ENCODE results near the gene LRP2.

DNA sequence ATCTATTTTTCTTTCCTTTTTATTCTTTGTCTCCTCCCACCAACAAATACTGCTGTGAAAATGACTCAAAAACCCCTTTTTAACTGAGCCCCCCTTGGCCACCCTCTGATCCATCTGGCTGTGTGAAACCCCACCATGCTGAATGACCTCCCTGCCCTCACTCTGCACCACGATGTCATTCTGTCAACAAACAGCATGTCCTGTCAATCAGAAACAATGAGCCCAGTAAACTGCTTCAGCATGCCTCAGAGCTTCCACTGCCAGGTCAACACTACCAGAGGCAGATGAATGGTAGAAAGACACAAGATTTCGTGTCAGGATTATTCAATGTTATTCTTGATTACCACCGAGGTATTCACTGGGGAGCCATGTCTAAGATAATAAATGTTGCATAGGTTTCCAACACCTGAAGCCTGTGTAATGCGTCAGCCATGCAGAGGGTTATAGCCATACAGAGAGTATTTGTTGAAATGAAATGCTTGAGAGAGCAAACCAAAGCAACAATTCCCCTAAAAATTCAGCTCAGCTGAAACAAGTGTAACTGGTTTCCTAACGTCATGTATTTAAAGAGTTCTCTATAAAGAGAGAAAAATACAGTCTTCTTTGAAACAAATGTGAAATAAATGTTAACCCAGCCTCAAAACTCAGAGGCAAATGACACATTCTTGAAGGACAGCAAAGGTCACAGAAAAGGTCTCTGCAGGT, 76.7 kb downstream of the LRP2 start:
- no peak for TF ChIP-seq EZH2 (IDR thresholded peaks at IDR 0.05; ENCODE audit: insufficient read depth, low read length)
- TF ChIP-seq, protein P1, sequence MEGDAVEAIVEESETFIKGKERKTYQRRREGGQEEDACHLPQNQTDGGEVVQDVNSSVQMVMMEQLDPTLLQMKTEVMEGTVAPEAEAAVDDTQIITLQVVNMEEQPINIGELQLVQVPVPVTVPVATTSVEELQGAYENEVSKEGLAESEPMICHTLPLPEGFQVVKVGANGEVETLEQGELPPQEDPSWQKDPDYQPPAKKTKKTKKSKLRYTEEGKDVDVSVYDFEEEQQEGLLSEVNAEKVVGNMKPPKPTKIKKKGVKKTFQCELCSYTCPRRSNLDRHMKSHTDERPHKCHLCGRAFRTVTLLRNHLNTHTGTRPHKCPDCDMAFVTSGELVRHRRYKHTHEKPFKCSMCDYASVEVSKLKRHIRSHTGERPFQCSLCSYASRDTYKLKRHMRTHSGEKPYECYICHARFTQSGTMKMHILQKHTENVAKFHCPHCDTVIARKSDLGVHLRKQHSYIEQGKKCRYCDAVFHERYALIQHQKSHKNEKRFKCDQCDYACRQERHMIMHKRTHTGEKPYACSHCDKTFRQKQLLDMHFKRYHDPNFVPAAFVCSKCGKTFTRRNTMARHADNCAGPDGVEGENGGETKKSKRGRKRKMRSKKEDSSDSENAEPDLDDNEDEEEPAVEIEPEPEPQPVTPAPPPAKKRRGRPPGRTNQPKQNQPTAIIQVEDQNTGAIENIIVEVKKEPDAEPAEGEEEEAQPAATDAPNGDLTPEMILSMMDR (IDR thresholded peaks at IDR 0.05; ENCODE audit: insufficient read depth, low read depth, low read length) = no peak

Measured in astrocyte (in vitro differentiated cells and primary cell).